ENCODE results near the gene DOLK.

The DOLK gene

GRCh38 chr9:128919402-128920089 is 27.9 kb downstream of the DOLK start:
- Mint-ChIP-seq H3K27ac (no peak overlapping the region), H3K36me3 (ENCODE audit: low read depth) (peaks cover 24% of the 10 kb centered on the region), H3K4me1 (ENCODE audit: low read depth) (peaks cover 12% of the 10 kb centered on the region), H3K4me3 (no peak overlapping the region), H3K9me3 (no peaks in the 10 kb centered on the region), H3K27me3 (no peaks in the 10 kb centered on the region)

- Mint-ChIP-seq H3K36me3 (ENCODE audit: low read depth) (peaks cover 24% of the 10 kb centered on the region), H3K27ac (no peak overlapping the region), H3K9me3 (no peaks in the 10 kb centered on the region), H3K27me3 (no peaks in the 10 kb centered on the region), H3K4me3 (no peak overlapping the region), H3K4me1 (ENCODE audit: low read depth) (peaks cover 16% of the 10 kb centered on the region)
These were observed 28.5 kb downstream of the DOLK start for GRCh38 chr9:128918921-128919320.

- Mint-ChIP-seq H3K4me1 (ENCODE audit: low read depth) (peaks cover 28% of the 10 kb centered on the region), H3K27ac (no peak overlapping the region)
These were observed 30.1 kb downstream of the DOLK start for GRCh38 chr9:128917151-128917849.

GRCh38 chr9:128916745-128917144 is 30.7 kb downstream of the DOLK start:
- H3K27ac Mint-ChIP-seq = no peak overlapping the region
- H3K36me3 Mint-ChIP-seq (ENCODE audit: low read depth) = peaks cover 32% of the 10 kb centered on the region

More at GRCh38 chr9:128917151-128917849, 30.1 kb downstream of the DOLK start:
- H3K4me3 Mint-ChIP-seq = no peak overlapping the region
- peaks cover 32% of the 10 kb centered on the region for H3K36me3 Mint-ChIP-seq (ENCODE audit: low read depth)
- H3K9me3 Mint-ChIP-seq = no peaks in the 10 kb centered on the region
- no peaks in the 10 kb centered on the region for H3K27me3 Mint-ChIP-seq

GRCh38 chr9:128916204-128916603 is 31.2 kb downstream of the DOLK start:
- Mint-ChIP-seq H3K27me3 (no peaks in the 10 kb centered on the region), H3K9me3 (no peaks in the 10 kb centered on the region), H3K27ac (no peak overlapping the region)

More at GRCh38 chr9:128916745-128917144, 30.7 kb downstream of the DOLK start:
- Mint-ChIP-seq H3K4me1 (ENCODE audit: low read depth) (peaks cover 31% of the 10 kb centered on the region), H3K27me3 (no peaks in the 10 kb centered on the region), H3K9me3 (no peaks in the 10 kb centered on the region), H3K4me3 (no peak overlapping the region)

GRCh38 chr9:128913995-128914772 is 33.2 kb downstream of the DOLK start:
- no peak overlapping the region for H3K4me3 Mint-ChIP-seq
- no peaks in the 10 kb centered on the region for H3K9me3 Mint-ChIP-seq
- H3K27me3 Mint-ChIP-seq = no peaks in the 10 kb centered on the region
- peaks cover 41% of the 10 kb centered on the region for H3K36me3 Mint-ChIP-seq (ENCODE audit: low read depth)
- H3K4me1 Mint-ChIP-seq (ENCODE audit: low read depth) = peaks cover 50% of the 10 kb centered on the region
- peak overlapping the region; percentile 45 for H3K27ac Mint-ChIP-seq

More at GRCh38 chr9:128916204-128916603, 31.2 kb downstream of the DOLK start:
- Mint-ChIP-seq H3K4me3 (no peak overlapping the region), H3K36me3 (ENCODE audit: low read depth) (peaks cover 32% of the 10 kb centered on the region), H3K4me1 (ENCODE audit: low read depth) (peaks cover 36% of the 10 kb centered on the region)

- H3K27ac Mint-ChIP-seq = peak overlapping the region; percentile 64
- H3K4me3 Mint-ChIP-seq = no peak overlapping the region
- H3K4me1 Mint-ChIP-seq (ENCODE audit: low read depth) = peaks cover 56% of the 10 kb centered on the region
- H3K27me3 Mint-ChIP-seq = no peaks in the 10 kb centered on the region
- H3K9me3 Mint-ChIP-seq = no peaks in the 10 kb centered on the region
- peaks cover 44% of the 10 kb centered on the region for H3K36me3 Mint-ChIP-seq (ENCODE audit: low read depth)
These were observed 34.1 kb downstream of the DOLK start for GRCh38 chr9:128913048-128913900.

GRCh38 chr9:128912270-128912853 is 35.0 kb downstream of the DOLK start:
- Mint-ChIP-seq H3K27me3 (no peaks in the 10 kb centered on the region), H3K36me3 (ENCODE audit: low read depth) (peaks cover 44% of the 10 kb centered on the region), H3K4me3 (no peak overlapping the region), H3K27ac (peak overlapping the region; percentile 64), H3K4me1 (ENCODE audit: low read depth) (peaks cover 56% of the 10 kb centered on the region), H3K9me3 (no peaks in the 10 kb centered on the region)

GRCh38 chr9:128911529-128912035 is 35.8 kb downstream of the DOLK start:
- peaks cover 56% of the 10 kb centered on the region for H3K4me1 Mint-ChIP-seq (ENCODE audit: low read depth)
- peaks cover 40% of the 10 kb centered on the region for H3K36me3 Mint-ChIP-seq (ENCODE audit: low read depth)
- H3K9me3 Mint-ChIP-seq = no peaks in the 10 kb centered on the region
- H3K27ac Mint-ChIP-seq = no peak overlapping the region
- no peaks in the 10 kb centered on the region for H3K27me3 Mint-ChIP-seq
- H3K4me3 Mint-ChIP-seq = no peak overlapping the region

- Mint-ChIP-seq H3K4me1 (ENCODE audit: low read depth) (peaks cover 56% of the 10 kb centered on the region), H3K9me3 (no peaks in the 10 kb centered on the region), H3K4me3 (no peak overlapping the region), H3K27me3 (no peaks in the 10 kb centered on the region), H3K36me3 (ENCODE audit: low read depth) (peaks cover 37% of the 10 kb centered on the region), H3K27ac (no peak overlapping the region)
These were observed 36.5 kb downstream of the DOLK start for GRCh38 chr9:128910906-128911305.

GRCh38 chr9:128909859-128910258 is 37.5 kb downstream of the DOLK start:
- H3K27ac Mint-ChIP-seq = no peak overlapping the region
- H3K4me3 Mint-ChIP-seq = no peak overlapping the region
- no peaks in the 10 kb centered on the region for H3K9me3 Mint-ChIP-seq
- H3K27me3 Mint-ChIP-seq = no peaks in the 10 kb centered on the region
- peaks cover 56% of the 10 kb centered on the region for H3K4me1 Mint-ChIP-seq (ENCODE audit: low read depth)
- peaks cover 34% of the 10 kb centered on the region for H3K36me3 Mint-ChIP-seq (ENCODE audit: low read depth)

GRCh38 chr9:128908372-128908771 is 39.0 kb downstream of the DOLK start:
- no peak overlapping the region for H3K27ac Mint-ChIP-seq
- no peak overlapping the region for H3K4me3 Mint-ChIP-seq
- H3K4me1 Mint-ChIP-seq (ENCODE audit: low read depth) = peaks cover 56% of the 10 kb centered on the region
- H3K9me3 Mint-ChIP-seq = no peaks in the 10 kb centered on the region
- H3K27me3 Mint-ChIP-seq = no peaks in the 10 kb centered on the region
- H3K36me3 Mint-ChIP-seq (ENCODE audit: low read depth) = peaks cover 34% of the 10 kb centered on the region

- Mint-ChIP-seq H3K27me3 (no peaks in the 10 kb centered on the region), H3K36me3 (ENCODE audit: low read depth) (peaks cover 25% of the 10 kb centered on the region), H3K4me3 (no peak overlapping the region), H3K9me3 (no peaks in the 10 kb centered on the region), H3K4me1 (ENCODE audit: low read depth) (peaks cover 56% of the 10 kb centered on the region), H3K27ac (no peak overlapping the region)
These were observed 40.7 kb downstream of the DOLK start for GRCh38 chr9:128906741-128907140.

- H3K27me3 Mint-ChIP-seq = no peaks in the 10 kb centered on the region
- peaks cover 25% of the 10 kb centered on the region for H3K36me3 Mint-ChIP-seq (ENCODE audit: low read depth)
- H3K4me1 Mint-ChIP-seq (ENCODE audit: low read depth) = peaks cover 51% of the 10 kb centered on the region
- H3K9me3 Mint-ChIP-seq = no peaks in the 10 kb centered on the region
- no peak overlapping the region for H3K4me3 Mint-ChIP-seq
- peak overlapping the region; percentile 22 for H3K27ac Mint-ChIP-seq
These were observed 41.4 kb downstream of the DOLK start for GRCh38 chr9:128905964-128906363.
